Neutrophil (primary cell): ENCODE results near the gene TSPAN16.
"Not testable (repeated sequence)": the region's sequence is repeated elsewhere in the genome, so short reads cannot be mapped to it uniquely, and the experiment has no call there.

Source experiments
- H3K27ac ChIP-seq: fragments of 200-600 bp; sonication (generic); 2 replicates; pipeline ENCODE4 v1.5.1; 2016; ENCODE audit warnings: mild to moderate bottlenecking, moderate library complexity
- H3K27me3 ChIP-seq: fragments of 200-600 bp; sonication (generic); 2 replicates; pipeline ENCODE4 v1.6.0; 2016; ENCODE audit warnings: mild to moderate bottlenecking
- H3K36me3 ChIP-seq: fragments of 200-600 bp; sonication (generic); 2 replicates; pipeline ENCODE4 v1.5.1; 2017
- H3K4me1 ChIP-seq, 2 experiments: fragments of 200-600 bp in 1 of 2; sonication (generic) in 1 of 2; 1 replicate in 1 of 2; 2 replicates in 1 of 2; pipeline versions ENCODE4 v1.5.1 to v1.6.1; 2013 to 2016; ENCODE audit warnings: low read depth in 1 of 2, low read length in 1 of 2, mild to moderate bottlenecking in 1 of 2, moderate library complexity in 1 of 2; ENCODE audit not compliant: control insufficient read depth in 1 of 2, insufficient read depth in 1 of 2
- H3K4me3 ChIP-seq, 2 experiments: fragments of 200-600 bp in 1 of 2; sonication (generic) in 1 of 2; 1 replicate in 1 of 2; 2 replicates in 1 of 2; pipeline ENCODE4 v1.5.1; 2013 to 2016; ENCODE audit warnings: low read depth in 1 of 2, low read length in 1 of 2, mild to moderate bottlenecking in 1 of 2, moderate library complexity in 1 of 2
- H3K9me3 ChIP-seq: fragments of 200-600 bp; sonication (generic); 2 replicates; pipeline ENCODE4 v1.5.1; 2016
- TF ChIP-seq, protein P1 (sequence below): fragments of 200-600 bp; sonication (generic); IDR thresholded peaks from 2 replicates; pipeline ENCODE4 v1.5.1; 2016; ENCODE audit warnings: antibody characterized with exemption

The TSPAN16 gene

DNA sequence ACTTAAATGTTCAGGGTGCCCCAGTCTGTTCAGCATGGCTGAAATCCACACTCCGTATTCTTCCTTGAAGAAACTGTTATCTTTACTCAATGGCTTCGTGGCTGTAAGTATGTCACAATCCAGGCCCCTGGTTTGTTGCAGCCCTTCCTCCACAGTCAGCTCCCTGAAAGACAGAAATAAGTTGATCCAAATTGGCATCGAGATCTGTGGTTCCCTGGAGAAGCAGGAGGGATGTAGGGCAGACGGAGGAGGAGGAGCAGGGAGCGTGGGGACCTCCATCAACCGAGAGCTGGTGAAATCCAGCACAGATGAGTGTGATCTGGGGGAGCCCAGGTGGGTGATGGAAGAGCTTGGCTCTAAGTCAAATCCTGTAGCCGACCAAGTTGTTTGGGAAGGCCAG lies 304 bp downstream of the TSPAN16 start:
- TF ChIP-seq, protein P1, sequence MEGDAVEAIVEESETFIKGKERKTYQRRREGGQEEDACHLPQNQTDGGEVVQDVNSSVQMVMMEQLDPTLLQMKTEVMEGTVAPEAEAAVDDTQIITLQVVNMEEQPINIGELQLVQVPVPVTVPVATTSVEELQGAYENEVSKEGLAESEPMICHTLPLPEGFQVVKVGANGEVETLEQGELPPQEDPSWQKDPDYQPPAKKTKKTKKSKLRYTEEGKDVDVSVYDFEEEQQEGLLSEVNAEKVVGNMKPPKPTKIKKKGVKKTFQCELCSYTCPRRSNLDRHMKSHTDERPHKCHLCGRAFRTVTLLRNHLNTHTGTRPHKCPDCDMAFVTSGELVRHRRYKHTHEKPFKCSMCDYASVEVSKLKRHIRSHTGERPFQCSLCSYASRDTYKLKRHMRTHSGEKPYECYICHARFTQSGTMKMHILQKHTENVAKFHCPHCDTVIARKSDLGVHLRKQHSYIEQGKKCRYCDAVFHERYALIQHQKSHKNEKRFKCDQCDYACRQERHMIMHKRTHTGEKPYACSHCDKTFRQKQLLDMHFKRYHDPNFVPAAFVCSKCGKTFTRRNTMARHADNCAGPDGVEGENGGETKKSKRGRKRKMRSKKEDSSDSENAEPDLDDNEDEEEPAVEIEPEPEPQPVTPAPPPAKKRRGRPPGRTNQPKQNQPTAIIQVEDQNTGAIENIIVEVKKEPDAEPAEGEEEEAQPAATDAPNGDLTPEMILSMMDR, result no peak
- Histone ChIP-seq H3K4me1 (peaks cover 60 to 67% of the 10 kb centered on the region in 2 experiments), H3K4me3 (peak overlapping the region; percentile 15 to 28), H3K27ac (peak overlapping the region; percentile 91), H3K27me3 (no peaks in the 10 kb centered on the region), H3K9me3 (no peaks in the 10 kb centered on the region), H3K36me3 (peaks cover 30% of the 10 kb centered on the region)

DNA sequence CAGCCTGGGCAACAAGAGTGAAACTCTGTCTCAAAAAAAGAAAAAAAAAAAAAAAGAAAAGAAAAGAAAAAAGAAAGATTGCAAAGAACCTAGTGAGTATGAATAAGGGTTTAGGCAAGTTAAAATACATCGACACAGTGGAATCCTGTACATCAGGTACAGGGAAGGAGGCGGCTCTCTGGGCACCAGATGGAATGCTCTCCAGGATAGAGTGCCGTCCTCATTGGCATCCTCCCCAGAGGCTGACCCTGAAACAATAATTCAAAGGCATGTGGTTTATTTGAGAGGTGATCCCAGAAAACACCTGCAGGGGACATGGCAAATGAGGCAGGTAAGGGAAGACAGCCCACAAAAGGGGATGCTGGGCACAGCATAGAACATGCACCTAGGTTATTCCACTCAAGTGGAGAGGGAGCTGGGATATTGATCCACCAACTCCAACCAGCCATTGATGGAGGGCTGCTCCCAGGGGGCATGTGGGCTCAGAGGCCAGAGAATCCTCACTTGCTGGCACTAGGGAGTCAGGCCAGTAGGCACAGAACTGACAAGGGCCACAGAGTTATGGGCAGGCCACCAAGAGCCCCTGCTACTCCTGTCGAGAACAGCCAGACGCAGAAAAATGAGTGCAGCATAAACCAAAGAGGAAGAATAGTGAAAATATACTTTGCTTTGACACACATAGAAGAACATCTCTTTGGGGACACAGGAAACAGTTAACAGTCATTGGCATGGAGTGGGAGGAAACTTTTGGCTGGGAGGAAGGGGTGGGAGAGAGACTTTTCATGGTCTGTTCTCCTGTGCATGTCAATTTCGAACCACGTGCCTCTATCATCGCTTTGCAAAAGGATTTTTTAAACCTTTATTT lies 4.2 kb downstream of the TSPAN16 start:
- H3K27me3 ChIP-seq, result no peaks in the 10 kb centered on the region
- TF ChIP-seq, protein P1, result no peak

DNA sequence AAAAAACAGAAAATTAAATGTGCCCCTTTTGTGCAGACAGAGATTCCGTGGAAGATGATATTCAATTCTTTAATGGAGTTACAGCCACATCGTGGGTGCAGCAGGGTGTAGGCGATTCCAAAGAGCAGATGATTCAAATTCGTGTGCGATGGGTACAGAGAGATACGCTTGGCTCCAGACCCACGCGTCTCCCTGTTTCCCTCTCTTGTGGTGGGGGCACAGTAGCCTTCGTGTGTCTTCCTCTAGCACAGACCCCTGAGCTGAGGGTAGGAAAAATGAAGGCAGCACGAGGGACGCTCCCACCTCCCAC lies 4.8 kb downstream of the TSPAN16 start:
- peak overlapping the region; percentile 48 for H3K27ac ChIP-seq
- TF ChIP-seq, protein P1, result no peak
- H3K27me3 ChIP-seq, result no peaks in the 10 kb centered on the region
- peaks cover 15 to 27% of the 10 kb centered on the region in 2 experiments for H3K4me1 ChIP-seq
- no peak overlapping the region for H3K4me3 ChIP-seq
- H3K9me3 ChIP-seq, result no peaks in the 10 kb centered on the region
- peaks cover 56% of the 10 kb centered on the region for H3K36me3 ChIP-seq

More for the DNA sequence above, 4.2 kb downstream of the TSPAN16 start:
- Histone ChIP-seq H3K27ac (peak overlapping the region; percentile 48), H3K4me3 (no peak overlapping the region), H3K4me1 (peaks cover 21 to 33% of the 10 kb centered on the region in 2 experiments), H3K36me3 (peaks cover 54% of the 10 kb centered on the region), H3K9me3 (no peaks in the 10 kb centered on the region)

DNA sequence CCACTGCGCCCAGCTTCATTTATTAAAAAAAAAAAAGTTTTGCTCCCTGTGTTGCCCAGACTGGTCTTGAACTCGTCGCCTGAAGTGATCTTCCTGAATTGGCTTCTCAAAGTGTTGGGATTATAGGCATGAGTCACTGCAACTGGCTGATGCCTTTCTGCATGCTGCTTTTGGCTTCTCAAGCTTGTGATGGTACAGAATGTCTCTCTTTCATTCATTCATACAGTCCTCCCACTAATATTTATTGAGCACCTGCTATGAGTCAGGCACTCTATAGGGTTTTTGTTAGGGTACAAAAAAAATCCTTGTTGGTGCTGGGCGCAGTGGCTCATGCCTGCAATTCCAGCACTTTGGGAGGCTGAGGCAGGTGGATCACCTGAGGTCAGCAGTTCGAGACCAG lies 9.0 kb downstream of the TSPAN16 start:
- H3K27ac ChIP-seq, result peak overlapping the region; percentile 36
- H3K9me3 ChIP-seq, result no peaks in the 10 kb centered on the region
- TF ChIP-seq, protein P1, result no peak
- no peaks in the 10 kb centered on the region for H3K27me3 ChIP-seq
- peaks cover 85% of the 10 kb centered on the region for H3K36me3 ChIP-seq
- no peak overlapping the region for H3K4me3 ChIP-seq
- peaks cover 0 to 5% of the 10 kb centered on the region in 2 experiments for H3K4me1 ChIP-seq

DNA sequence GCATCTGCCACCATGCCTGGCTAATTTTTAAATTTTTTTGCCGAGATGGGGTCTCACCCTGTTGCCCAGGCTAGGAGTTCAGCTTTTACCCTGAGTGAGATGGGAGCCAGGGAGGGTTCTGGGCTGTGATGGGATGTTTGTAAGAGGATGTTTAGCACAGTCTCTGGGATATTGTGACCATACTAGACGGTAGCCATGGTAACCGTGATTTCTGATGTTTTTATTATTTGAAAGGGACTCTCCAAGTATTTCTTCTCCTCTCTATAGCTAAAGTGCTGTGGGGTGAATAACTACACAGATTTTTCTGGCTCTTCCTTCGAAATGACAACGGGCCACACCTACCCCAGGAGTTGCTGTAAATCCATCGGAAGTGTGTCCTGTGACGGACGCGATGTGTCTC lies 10.4 kb downstream of the TSPAN16 start:
- Histone ChIP-seq H3K9me3 (no peaks in the 10 kb centered on the region), H3K27me3 (no peaks in the 10 kb centered on the region), H3K4me1 (peaks cover 2 to 7% of the 10 kb centered on the region in 2 experiments), H3K27ac (peak overlapping the region; percentile 53), H3K4me3 (no peak overlapping the region), H3K36me3 (peaks cover 83% of the 10 kb centered on the region)
- TF ChIP-seq, protein P1, result no peak

DNA sequence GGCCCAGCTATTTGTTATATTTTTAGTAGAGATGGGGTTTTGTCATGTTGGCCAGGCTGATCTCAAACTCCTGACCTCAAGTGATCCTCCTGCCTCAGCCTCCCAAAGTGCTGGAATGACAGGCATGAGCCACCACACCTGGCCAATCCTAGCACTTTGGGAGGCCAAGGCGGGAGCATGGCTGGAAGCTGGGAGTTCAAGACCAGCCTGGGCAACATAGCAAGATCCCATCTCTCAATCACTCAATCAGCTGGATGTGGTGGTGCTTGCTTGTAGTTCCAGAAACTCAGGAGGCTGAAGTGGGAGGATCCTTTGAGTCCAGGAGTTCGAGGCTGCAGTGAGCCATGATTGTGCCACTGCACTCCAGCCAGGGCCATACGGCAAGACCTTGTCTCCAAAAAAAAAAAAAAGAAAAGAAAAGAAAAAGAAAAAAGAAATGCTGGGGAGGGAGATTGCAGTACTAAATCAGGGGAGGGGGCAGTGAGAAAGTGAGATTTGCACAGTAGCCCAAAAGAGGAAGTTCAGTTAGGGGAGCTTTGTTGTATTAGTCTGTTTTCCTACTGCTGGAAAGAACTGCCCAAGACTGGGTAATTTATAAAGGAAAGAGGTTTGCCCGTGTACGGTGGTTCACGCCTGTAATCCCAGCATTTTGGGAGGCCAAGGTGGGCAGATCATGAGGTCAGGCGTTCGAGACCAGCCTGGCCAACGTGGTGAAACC lies 24.5 kb downstream of the TSPAN16 start:
- H3K9me3 ChIP-seq, H3K27me3 ChIP-seq: not testable (repeated sequence)
- Histone ChIP-seq H3K36me3 (peaks cover 26% of the 10 kb centered on the region), H3K27ac (peak overlapping the region; percentile 100), H3K4me3 (peak overlapping the region; percentile 82 to 93), H3K4me1 (peaks cover 93 to 98% of the 10 kb centered on the region in 2 experiments)
